Fibroblast of the aortic adventitia (primary cell): Measurements from ENCODE around the gene CERK. TPM values are rescaled to one million over a fixed set of nuclear protein-coding genes. Genes with fewer than 3 reads are reported as not detected.
"Not testable (repeated sequence)": the region's sequence is repeated elsewhere in the genome, so short reads cannot be mapped to it uniquely, and the experiment has no call there.

Experiments
- DNase-seq: peaks from one replicate; pipeline ENCODE4 v3.0.0-alpha.2; 2010; ENCODE audit warnings: low read depth
- H3K4me3 ChIP-seq: 2 replicates; pipeline ENCODE4 v1.5.1; 2011; ENCODE audit warnings: low read depth, mild to moderate bottlenecking, control low read depth, low read length, moderate library complexity
- total RNA-seq: library from RNA; depleted of rRNA; stranded (reverse); fragments of >200 nt; gene quantifications from 2 replicates; pipeline ENCODE4 v1.2.3, GENCODE V29; 2012; ENCODE audit warnings: low replicate concordance
- TF ChIP-seq, protein P1 (sequence below): IDR thresholded peaks from 2 replicates; pipeline ENCODE4 v1.5.1; 2011; ENCODE audit warnings: mild to moderate bottlenecking, low read length, control low read depth, inconsistent platforms; ENCODE audit not compliant: insufficient read depth

CERK gene
- total RNA-seq, 1 donor, result 39.4 TPM

GRCh38 chr22:46737105-46737975 is 712 bp downstream of the CERK start:
- TF ChIP-seq, protein P1, sequence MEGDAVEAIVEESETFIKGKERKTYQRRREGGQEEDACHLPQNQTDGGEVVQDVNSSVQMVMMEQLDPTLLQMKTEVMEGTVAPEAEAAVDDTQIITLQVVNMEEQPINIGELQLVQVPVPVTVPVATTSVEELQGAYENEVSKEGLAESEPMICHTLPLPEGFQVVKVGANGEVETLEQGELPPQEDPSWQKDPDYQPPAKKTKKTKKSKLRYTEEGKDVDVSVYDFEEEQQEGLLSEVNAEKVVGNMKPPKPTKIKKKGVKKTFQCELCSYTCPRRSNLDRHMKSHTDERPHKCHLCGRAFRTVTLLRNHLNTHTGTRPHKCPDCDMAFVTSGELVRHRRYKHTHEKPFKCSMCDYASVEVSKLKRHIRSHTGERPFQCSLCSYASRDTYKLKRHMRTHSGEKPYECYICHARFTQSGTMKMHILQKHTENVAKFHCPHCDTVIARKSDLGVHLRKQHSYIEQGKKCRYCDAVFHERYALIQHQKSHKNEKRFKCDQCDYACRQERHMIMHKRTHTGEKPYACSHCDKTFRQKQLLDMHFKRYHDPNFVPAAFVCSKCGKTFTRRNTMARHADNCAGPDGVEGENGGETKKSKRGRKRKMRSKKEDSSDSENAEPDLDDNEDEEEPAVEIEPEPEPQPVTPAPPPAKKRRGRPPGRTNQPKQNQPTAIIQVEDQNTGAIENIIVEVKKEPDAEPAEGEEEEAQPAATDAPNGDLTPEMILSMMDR, result no peak
- DNase-seq, result peak; percentile 35
- H3K4me3 ChIP-seq, result peak overlapping the region; percentile 77

DNA sequence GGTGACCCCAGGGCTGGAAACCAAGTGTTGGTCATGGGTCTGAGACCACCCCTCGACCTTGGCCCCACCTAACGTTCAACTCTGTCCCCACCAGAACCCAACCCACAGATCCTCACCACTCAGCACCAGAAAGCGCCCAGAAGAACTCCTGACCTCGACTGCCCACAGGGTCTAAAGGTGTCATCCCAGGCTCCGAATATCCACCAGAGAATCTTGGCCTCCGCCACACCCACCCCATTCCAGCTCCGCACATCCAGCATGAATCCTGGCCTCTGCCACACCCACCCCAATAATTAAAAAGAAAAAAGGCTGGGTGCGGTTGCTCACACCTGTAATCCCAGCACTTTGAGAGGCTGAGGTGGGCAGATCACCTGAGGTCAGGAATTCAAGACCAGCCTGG is 1.3 kb downstream of the CERK start:
- peak overlapping the region; percentile 77 for H3K4me3 ChIP-seq
- TF ChIP-seq, protein P1, result no peak

DNA sequence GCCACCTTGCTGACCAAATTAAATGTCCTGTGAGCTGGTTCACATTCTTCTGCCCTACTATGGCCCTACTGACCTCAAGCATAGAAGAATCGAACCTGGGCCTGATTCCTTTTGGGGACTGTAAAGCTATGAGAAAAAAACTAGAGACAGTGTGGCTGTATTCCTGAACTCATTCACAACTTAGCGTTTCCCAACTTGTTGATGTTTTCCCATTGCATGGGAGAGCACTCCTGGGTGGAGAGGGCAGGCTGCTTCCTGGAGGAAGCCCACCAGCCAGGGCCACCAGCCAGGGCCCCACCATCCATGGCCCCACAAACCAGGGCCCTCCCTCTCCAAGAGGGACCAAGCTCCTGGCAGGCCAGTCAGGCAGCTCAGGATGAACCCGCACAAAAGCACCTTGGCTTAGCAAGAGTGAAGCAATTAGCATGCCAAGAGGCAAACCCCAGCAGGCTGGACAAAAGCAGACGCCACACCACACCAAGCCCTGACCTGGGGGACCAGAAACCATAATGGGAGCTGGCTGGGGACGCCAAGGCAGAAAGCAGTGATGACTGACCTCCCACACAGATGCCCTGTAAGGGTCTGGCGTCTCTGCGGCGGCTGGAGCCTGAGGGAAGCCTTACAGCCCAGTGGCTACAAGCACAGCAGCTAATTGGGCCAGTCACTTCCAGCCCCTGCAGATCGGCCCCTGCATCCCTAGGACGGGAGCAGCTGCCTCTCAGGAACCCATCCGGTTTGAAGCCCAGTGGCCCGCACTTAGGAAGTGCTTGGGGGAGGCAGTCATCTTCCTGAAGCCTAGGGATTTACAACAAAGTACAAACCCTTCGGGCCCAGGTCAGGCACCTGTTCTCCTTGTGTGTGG is 2.1 kb downstream of the CERK start:
- H3K4me3 ChIP-seq, result peak overlapping the region; percentile 77
- DNase-seq, result no peak
- TF ChIP-seq, protein P1, result no peak

More for the DNA sequence above, 1.3 kb downstream of the CERK start:
- no peak for DNase-seq

- peak; percentile 22 for DNase-seq
- no peak overlapping the region for H3K4me3 ChIP-seq
- TF ChIP-seq, protein P1, result no peak
These were observed 3.1 kb downstream of the CERK start for GRCh38 chr22:46734830-46735453.

DNA sequence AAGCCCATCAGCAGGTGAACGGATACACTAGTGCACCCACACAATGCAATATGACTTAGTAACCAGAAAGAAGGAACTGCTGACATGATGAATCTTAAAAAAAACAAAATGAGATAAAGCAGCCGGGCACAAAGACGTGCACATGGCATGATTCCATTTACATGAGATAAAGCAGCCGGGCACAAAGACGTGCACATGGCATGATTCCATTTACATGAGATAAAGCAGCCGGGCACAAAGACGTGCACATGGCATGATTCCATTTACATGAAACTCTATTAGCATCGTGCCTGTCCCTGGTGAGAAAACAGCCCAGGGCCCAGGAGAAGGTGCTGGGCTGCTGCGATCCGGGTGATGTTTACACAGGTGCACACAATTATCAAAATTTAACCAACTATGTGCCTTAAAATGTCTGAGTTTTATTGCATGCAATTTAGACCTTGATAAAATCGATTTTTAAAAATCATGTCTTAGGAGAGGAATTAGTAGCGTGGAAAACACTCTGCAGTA is 3.8 kb downstream of the CERK start:
- not testable (repeated sequence) for H3K4me3 ChIP-seq
- peak; percentile 63 for DNase-seq

DNA sequence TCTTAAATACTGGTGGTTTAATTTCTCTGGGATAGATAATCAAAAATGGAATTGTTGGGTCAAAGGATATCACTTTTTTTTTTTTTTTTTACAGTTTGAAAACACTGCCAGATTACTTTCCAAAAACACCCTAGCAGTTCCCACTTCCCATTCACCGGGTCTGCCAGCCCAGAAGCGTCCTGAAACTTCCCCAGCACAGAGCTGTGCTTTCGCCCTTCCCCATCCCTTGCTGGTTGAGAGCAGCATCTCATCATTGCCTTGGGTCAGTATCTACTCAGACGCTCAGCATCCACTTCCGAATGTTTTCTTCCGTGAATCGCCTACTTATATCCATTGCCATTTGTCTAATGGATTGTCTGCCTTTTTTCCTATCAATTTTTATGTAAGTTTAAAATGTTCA is 5.5 kb downstream of the CERK start:
- no peak overlapping the region for H3K4me3 ChIP-seq
- TF ChIP-seq, protein P1, result no peak
- DNase-seq, result no peak

DNA sequence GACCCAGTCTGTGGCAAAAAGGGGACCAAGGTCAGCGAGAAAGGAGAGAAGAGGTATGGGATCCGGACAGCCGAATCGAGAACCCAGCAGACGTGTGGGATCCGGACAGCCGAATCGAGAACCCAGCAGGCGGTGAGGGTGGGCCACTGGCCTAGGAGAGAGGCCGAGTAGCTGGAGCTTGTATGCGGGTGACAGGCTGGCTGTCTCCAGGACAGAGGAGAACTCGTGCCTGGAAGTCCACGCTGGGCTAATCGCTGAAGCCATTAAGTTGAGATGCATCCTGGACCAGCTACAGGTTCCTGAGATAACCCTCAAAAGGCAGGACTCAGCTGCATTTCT is 6.0 kb downstream of the CERK start:
- TF ChIP-seq, protein P1, result no peak
- no peak overlapping the region for H3K4me3 ChIP-seq
- no peak for DNase-seq
